Cardiac fibroblast (primary cell): ENCODE results near the gene CCDC89.

ENCODE experiments used
- DNase-seq, 2 donors: peaks; one replicate each; pipeline versions ENCODE4 v3.0.0 to v3.0.0-alpha.2; 2010; ENCODE audit warnings: low read depth in 2 of 2
- H3K4me3 ChIP-seq, 2 donors: replicated peaks in 1 of 2; 1 replicate in 1 of 2; 2 replicates in 1 of 2; pipeline ENCODE4 v1.5.1; 2011; ENCODE audit warnings: low read depth in 2 of 2, low read length in 2 of 2, mild to moderate bottlenecking in 2 of 2, moderate library complexity in 1 of 2
- TF ChIP-seq, protein P1 (sequence below): IDR thresholded peaks from one replicate; pipeline ENCODE4 v1.5.1; 2011; ENCODE audit warnings: low read depth, mild to moderate bottlenecking, low read length, inconsistent platforms

The CCDC89 gene

GRCh38 chr11:85695546-85695945 lies 9.6 kb upstream of the CCDC89 start:
- TF ChIP-seq, protein P1, sequence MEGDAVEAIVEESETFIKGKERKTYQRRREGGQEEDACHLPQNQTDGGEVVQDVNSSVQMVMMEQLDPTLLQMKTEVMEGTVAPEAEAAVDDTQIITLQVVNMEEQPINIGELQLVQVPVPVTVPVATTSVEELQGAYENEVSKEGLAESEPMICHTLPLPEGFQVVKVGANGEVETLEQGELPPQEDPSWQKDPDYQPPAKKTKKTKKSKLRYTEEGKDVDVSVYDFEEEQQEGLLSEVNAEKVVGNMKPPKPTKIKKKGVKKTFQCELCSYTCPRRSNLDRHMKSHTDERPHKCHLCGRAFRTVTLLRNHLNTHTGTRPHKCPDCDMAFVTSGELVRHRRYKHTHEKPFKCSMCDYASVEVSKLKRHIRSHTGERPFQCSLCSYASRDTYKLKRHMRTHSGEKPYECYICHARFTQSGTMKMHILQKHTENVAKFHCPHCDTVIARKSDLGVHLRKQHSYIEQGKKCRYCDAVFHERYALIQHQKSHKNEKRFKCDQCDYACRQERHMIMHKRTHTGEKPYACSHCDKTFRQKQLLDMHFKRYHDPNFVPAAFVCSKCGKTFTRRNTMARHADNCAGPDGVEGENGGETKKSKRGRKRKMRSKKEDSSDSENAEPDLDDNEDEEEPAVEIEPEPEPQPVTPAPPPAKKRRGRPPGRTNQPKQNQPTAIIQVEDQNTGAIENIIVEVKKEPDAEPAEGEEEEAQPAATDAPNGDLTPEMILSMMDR = no peak
- DNase-seq = peak in 1 of 2 donors; percentile 33

DNA sequence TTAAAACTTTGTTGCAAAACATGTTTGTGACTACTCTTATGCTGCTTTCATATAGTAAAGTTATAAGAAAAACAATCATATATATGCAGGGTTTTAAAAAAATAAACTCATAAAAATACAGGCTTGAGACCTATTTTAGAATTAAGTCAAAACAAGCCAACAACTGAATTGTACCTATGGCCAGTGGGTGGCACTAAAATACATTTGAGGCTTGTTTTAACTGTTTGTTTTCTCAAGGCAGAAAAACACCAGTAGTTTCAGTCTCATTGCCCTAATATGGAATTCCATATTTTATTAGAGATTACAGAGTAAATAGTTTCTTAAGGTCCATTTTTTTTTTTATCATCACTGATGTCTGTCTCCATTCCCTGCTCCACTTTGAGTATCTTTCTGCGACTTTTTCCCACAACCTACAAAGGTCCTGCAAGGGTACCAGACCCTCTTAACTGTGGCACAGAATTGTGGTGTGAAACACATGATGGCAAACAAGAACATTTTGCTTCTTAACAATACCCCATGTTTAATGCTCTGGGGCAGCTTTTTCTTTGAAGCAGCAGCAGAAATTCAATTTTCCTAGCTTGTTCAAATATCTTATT lies 8.5 kb upstream of the CCDC89 start:
- H3K4me3 ChIP-seq = no peak overlapping the region
- DNase-seq = peak; percentile 70 to 78
- TF ChIP-seq, protein P1 = peak; percentile 56

More at GRCh38 chr11:85695546-85695945, 9.6 kb upstream of the CCDC89 start:
- no peak overlapping the region for H3K4me3 ChIP-seq

DNA sequence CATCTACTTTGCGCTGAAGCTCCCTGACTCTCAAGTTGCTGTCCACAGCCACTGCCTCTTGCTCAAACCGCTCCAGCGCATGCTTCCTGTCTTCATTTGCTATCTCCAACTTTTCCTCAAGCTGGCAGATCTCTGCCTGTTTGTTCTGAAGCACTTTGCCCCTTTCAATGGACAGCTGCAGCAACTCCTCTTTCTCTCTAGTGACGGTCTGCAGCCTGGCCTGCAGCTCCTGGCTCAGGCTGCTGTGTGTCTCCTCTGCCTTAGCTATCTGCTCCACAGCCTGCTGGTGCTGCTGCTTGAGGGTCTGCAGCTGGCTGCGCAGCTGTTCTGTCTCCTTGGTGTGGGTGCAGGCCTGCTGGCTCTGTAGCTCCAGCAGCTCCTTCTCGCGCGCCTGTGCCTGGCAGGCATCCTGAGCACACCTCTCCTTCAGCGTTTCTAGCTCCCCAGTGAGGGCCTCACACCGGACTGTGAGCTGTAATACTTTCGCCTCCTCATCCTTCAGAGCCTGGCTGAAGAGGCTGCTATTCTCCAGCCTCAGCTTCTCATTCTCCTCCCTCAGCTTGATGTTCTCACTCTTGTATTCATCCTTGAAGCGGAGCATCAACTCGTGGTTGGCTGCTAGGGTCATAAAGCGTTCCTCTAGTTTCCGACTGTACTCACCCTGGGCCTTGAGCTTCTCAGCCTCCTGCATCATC lies 723 bp downstream of the CCDC89 start:
- TF ChIP-seq, protein P1 = no peak
- peak overlapping the region; percentile 48 to 63 for H3K4me3 ChIP-seq
- peak; percentile 37 to 65 for DNase-seq

DNA sequence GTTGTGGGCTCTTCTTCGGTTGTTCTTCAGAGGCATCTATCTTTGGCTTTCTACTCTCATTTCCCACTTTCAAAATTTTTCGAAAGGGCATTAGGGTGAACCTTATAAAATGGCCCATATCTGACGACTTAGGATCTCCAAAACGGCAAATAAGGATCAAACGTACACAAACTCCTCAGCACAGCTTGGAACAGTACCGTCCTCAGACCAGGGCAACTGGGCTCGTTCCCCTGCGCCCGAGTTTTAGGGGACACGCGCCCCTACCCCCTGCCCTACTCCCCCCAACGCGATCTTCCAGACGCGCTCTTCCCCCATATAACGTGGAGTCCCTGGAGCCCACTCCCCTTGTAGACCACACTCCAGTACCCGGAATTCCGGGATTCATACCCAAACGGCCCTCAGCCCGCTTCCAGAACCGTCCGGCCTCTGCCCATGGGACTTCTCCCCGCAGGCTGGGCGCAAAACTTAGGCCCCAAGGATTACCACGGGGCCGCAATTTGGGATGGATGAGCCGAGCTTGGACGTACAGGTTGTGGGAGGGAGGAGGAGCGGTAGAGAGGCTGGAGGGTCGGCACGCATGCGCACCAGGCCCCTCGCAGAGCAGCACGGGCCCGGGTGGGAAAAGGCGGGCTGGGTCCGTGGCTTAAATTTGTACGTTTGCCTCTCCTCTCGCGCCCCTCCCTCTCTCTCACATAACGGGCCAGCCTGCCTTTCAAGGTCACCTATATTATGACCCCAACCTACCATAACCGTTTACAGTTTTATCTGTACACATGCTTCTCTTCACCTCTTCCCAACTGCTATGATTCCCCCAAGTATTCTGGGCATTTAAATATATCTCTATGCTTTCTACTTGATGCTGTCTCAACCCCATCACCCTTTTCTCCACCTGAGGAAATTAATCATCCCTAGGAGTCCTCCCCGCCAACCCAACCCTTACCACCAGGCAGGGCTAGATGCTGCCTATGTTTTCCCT lies 3.4 kb downstream of the CCDC89 start:
- TF ChIP-seq, protein P1 = no peak

DNA sequence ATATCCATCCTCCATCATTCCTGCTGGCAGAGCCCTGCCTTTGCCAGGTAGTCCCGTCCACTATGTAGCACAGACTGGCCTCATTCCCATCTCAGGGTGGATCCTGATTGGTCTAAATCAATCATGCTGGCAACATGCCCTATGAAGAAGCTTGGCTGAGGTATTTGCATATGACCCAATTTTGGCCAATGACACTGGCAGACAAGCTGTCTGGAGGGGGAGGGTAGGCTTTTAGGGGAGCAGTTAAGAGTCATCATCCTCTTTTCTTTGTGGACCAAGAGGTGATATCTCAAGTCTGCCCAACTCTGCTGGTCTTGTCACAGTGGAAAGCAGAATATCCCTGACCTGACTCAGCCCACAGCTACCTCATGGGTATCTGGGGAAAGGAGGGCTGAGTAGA lies 5.1 kb downstream of the CCDC89 start:
- TF ChIP-seq, protein P1 = no peak
- no peak overlapping the region for H3K4me3 ChIP-seq
- no peak for DNase-seq

More for the DNA sequence above, 3.4 kb downstream of the CCDC89 start:
- peak overlapping the region; percentile 60 to 65 for H3K4me3 ChIP-seq
- peak; percentile 49 to 68 for DNase-seq

DNA sequence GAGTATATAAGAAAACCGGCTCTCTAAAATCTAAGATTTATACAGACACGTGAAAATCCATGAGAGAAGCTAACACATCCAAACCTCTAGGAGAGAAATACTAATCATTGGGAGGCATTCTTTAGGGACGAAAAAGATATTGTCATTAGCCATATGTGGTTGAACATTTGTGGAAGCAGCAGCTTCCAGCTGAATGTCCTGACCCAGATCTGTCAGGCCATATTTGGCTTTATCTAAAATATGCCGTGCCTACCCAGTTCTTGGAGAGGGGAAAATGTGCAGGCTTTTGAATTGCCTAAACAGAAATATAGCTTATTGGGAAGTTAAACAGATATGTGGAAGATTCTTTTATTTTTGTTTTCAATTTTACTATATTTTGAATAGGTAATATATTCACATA lies 6.4 kb downstream of the CCDC89 start:
- no peak overlapping the region for H3K4me3 ChIP-seq
- TF ChIP-seq, protein P1 = no peak

More for the DNA sequence above, 6.4 kb downstream of the CCDC89 start:
- no peak for DNase-seq
